ENCODE results near the gene TNPO1.

The TNPO1 gene

GRCh38 chr5:72821776-72822175 is 5.3 kb downstream of the TNPO1 start:
- Mint-ChIP-seq H3K9me3 (no peaks in the 10 kb centered on the region), H3K27me3 (ENCODE audit: low read depth) (no peaks in the 10 kb centered on the region), H3K36me3 (ENCODE audit: low read depth) (peaks cover 13% of the 10 kb centered on the region), H3K4me1 (peaks cover 28% of the 10 kb centered on the region), H3K4me3 (no peak overlapping the region), H3K27ac (peak overlapping the region in 1 of 3 experiments; percentile 11)
- no peak for TF ChIP-seq CTCF (IDR thresholded peaks at IDR 0.05; ENCODE audit: unreplicated experiment in 3 of 3)

DNA sequence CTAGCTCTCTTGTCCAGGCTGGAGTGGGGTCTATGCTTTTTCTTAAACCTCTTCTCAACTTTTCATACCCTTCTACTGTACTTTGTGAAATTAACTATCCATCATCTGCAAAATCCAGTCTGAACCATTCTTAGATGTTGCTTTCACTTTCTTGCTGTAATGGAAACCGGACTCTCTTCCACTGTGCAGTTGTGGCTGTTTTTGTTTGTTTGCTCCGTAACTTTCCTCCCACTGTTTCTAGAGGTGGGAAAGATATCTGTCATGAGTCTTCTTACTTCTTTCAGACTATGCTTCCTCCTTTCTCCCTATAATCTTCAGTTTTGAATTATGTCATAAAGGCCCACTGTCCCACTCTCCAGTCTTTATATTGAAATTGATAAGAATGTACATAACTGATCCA is 6.5 kb downstream of the TNPO1 start:
- no peak for TF ChIP-seq CTCF (IDR thresholded peaks at IDR 0.05; ENCODE audit: unreplicated experiment in 3 of 3)
- no peak overlapping the region for H3K27ac Mint-ChIP-seq

GRCh38 chr5:72829707-72830106 is 13.2 kb downstream of the TNPO1 start:
- H3K36me3 Mint-ChIP-seq (ENCODE audit: low read depth) = no peaks in the 10 kb centered on the region
- no peaks in the 10 kb centered on the region for H3K9me3 Mint-ChIP-seq
- peaks cover 32% of the 10 kb centered on the region for H3K4me1 Mint-ChIP-seq
- H3K27me3 Mint-ChIP-seq (ENCODE audit: low read depth) = no peaks in the 10 kb centered on the region
- no peak for TF ChIP-seq CTCF (IDR thresholded peaks at IDR 0.05; ENCODE audit: unreplicated experiment in 3 of 3)
- peak overlapping the region in 1 of 3 experiments; percentile 3 for H3K27ac Mint-ChIP-seq
- no peak overlapping the region for H3K4me3 Mint-ChIP-seq

More for the DNA sequence above, 6.5 kb downstream of the TNPO1 start:
- Mint-ChIP-seq H3K9me3 (no peaks in the 10 kb centered on the region), H3K4me3 (no peak overlapping the region), H3K4me1 (peaks cover 28% of the 10 kb centered on the region), H3K36me3 (ENCODE audit: low read depth) (peaks cover 13% of the 10 kb centered on the region), H3K27me3 (ENCODE audit: low read depth) (no peaks in the 10 kb centered on the region)

DNA sequence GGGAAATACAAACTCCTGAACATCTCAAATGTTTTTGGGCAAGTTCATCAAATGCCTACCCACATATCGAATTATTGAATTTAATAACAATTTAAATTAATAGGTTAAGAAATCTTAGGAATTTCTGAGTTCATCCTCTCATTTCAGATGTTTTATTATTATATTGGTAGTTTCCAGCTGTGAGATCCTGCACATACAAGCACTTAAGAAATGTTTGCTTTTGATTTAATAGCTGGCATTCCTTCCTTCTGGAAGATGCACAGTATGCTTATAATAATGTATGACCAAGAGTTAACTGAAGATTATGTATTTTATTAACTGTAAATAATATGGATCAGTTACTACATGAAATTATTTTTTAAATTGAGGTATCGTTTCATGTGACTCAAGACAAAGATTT is 13.9 kb downstream of the TNPO1 start:
- Mint-ChIP-seq H3K4me1 (peaks cover 35% of the 10 kb centered on the region), H3K36me3 (ENCODE audit: low read depth) (no peaks in the 10 kb centered on the region), H3K27me3 (ENCODE audit: low read depth) (no peaks in the 10 kb centered on the region), H3K4me3 (no peak overlapping the region), H3K27ac (no peak overlapping the region), H3K9me3 (no peaks in the 10 kb centered on the region)
- no peak for TF ChIP-seq CTCF (IDR thresholded peaks at IDR 0.05; ENCODE audit: unreplicated experiment in 3 of 3)

GRCh38 chr5:72831685-72832084 is 15.2 kb downstream of the TNPO1 start:
- no peak for TF ChIP-seq CTCF (IDR thresholded peaks at IDR 0.05; ENCODE audit: unreplicated experiment in 3 of 3)
- no peak overlapping the region for H3K4me3 Mint-ChIP-seq
- H3K9me3 Mint-ChIP-seq = no peaks in the 10 kb centered on the region
- peaks cover 46% of the 10 kb centered on the region for H3K4me1 Mint-ChIP-seq
- no peaks in the 10 kb centered on the region for H3K27me3 Mint-ChIP-seq (ENCODE audit: low read depth)
- peaks cover 2% of the 10 kb centered on the region for H3K36me3 Mint-ChIP-seq (ENCODE audit: low read depth)
- H3K27ac Mint-ChIP-seq = no peak overlapping the region

DNA sequence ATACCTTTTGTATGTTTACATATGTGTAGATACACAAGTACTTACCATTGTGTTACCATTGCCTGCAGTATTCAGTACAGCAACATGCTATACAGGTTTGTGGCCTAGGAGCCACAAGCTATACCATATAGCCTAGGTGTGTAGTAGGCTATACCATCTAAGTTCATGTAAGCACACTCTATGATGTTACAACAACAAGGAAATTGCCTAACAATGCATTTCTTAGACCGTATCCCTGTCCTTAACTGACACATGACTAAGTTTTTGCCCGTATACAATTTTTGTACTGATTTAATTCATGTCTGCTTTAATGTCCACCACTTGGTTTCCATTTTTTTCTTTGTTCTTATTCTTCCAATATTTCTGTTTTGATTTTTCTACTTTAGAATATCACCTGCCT is 18.5 kb downstream of the TNPO1 start:
- H3K9me3 Mint-ChIP-seq = no peaks in the 10 kb centered on the region
- H3K36me3 Mint-ChIP-seq (ENCODE audit: low read depth) = peaks cover 7% of the 10 kb centered on the region
- no peak for TF ChIP-seq CTCF (IDR thresholded peaks at IDR 0.05; ENCODE audit: unreplicated experiment in 3 of 3)
- H3K27me3 Mint-ChIP-seq (ENCODE audit: low read depth) = no peaks in the 10 kb centered on the region
- H3K27ac Mint-ChIP-seq = no peak overlapping the region
- no peak overlapping the region for H3K4me3 Mint-ChIP-seq
- peaks cover 54% of the 10 kb centered on the region for H3K4me1 Mint-ChIP-seq

All from nephron (organoid).